IMR-90 (cell line): ENCODE results near the gene MMP10. TPM values are rescaled to one million over a fixed set of nuclear protein-coding genes. Genes with fewer than 3 reads are reported as not detected.

ENCODE experiments used
- ATAC-seq: fragments of 200-7000 bp; cut with Tn5 transposase; 2 replicates; pipeline ENCODE4 v1.9.1; 2020; ENCODE audit warnings: low read depth, mild to moderate bottlenecking, moderate library complexity
- BruUV-seq: library from RNA; stranded (reverse); fragments of 400-500 nt; replicated peaks from 2 replicates; lab custom pipeline; 2021; lab: Mats Ljungman, UMichigan
- CTCF ChIA-PET: fragments of 300-600 bp; formaldehyde crosslinking; extraction: SDS; loops from one replicate; lab custom pipeline; 2021; ENCODE audit warnings: antibody characterized with exemption; lab: Yijun Ruan, JAX
- POLR2A ChIA-PET: fragments of 300-600 bp; sonication (Branson Sonifier 250); formaldehyde crosslinking; loops from one replicate; lab custom pipeline; 2022; ENCODE audit warnings: antibody characterized with exemption; ENCODE audit not compliant: unreplicated experiment; lab: Charles Lee
- DNase-seq: peaks from one replicate; pipeline ENCODE4 v3.0.0; 2013
- H2AFZ ChIP-seq: replicated peaks from 2 replicates; pipeline ENCODE3; 2013; ENCODE audit warnings: low read length, mild to moderate bottlenecking; ENCODE audit not compliant: poor library complexity
- H2AK5ac ChIP-seq: 2 replicates; pipeline ENCODE4 v1.6.1; 2013; ENCODE audit warnings: low read depth, low read length, inconsistent platforms
- H2AK9ac ChIP-seq: replicated peaks from 2 replicates; pipeline ENCODE3; 2013; ENCODE audit warnings: mild to moderate bottlenecking, low read depth, low read length, moderate library complexity; ENCODE audit not compliant: poor library complexity
- H2BK120ac ChIP-seq: 2 replicates; pipeline ENCODE4 v1.6.1; 2013; ENCODE audit warnings: low read depth, low read length, inconsistent platforms
- H2BK15ac ChIP-seq: 3 replicates; pipeline ENCODE4 v1.6.1; 2013; ENCODE audit warnings: low read depth, low read length, inconsistent platforms
- H2BK20ac ChIP-seq: 2 replicates; pipeline ENCODE4 v1.6.1; 2013; ENCODE audit warnings: low read depth, mild to moderate bottlenecking, inconsistent platforms, low read length, moderate library complexity
- H2BK5ac ChIP-seq: 2 replicates; pipeline ENCODE4 v1.6.1; 2013; ENCODE audit warnings: mild to moderate bottlenecking, low read depth, low read length, inconsistent platforms; ENCODE audit not compliant: poor library complexity, severe bottlenecking
- H3K14ac ChIP-seq: replicated peaks from 2 replicates; pipeline ENCODE4 v1.6.1; 2013; ENCODE audit warnings: low read depth, low read length, inconsistent platforms
- H3K18ac ChIP-seq: 2 replicates; pipeline ENCODE4 v1.6.1; 2013; ENCODE audit warnings: low read depth, low read length, control low read depth
- H3K23ac ChIP-seq: 2 replicates; pipeline ENCODE4 v1.6.1; 2013; ENCODE audit warnings: low read depth, low read length, inconsistent platforms
- H3K27ac ChIP-seq: 2 replicates; pipeline ENCODE4 v1.5.1; 2013; ENCODE audit warnings: mild to moderate bottlenecking, control low read depth, low read length; ENCODE audit not compliant: insufficient read depth
- H3K27me3 ChIP-seq: 2 replicates; pipeline ENCODE4 v1.6.1; 2013; ENCODE audit warnings: low read length; ENCODE audit not compliant: control insufficient read depth, insufficient read depth
- H3K36me3 ChIP-seq: 2 replicates; pipeline ENCODE4 v1.6.1; 2013; ENCODE audit warnings: low read length, mixed read lengths; ENCODE audit not compliant: control insufficient read depth, insufficient read depth
- H3K4ac ChIP-seq: 2 replicates; pipeline ENCODE4 v1.6.1; 2013; ENCODE audit warnings: low read depth, low read length, inconsistent platforms
- H3K4me1 ChIP-seq: 2 replicates; pipeline ENCODE4 v1.6.1; 2013; ENCODE audit warnings: low read length, mixed read lengths; ENCODE audit not compliant: control insufficient read depth, insufficient read depth
- H3K4me2 ChIP-seq: 2 replicates; pipeline ENCODE4 v1.6.1; 2013; ENCODE audit warnings: low read depth, mild to moderate bottlenecking, control low read depth, low read length, moderate library complexity
- H3K4me3 ChIP-seq: 2 replicates; pipeline ENCODE4 v1.5.1; 2013; ENCODE audit warnings: low read depth, mild to moderate bottlenecking, control low read depth, low read length, moderate library complexity; ENCODE audit not compliant: insufficient read depth
- H3K56ac ChIP-seq: 2 replicates; pipeline ENCODE4 v1.6.1; 2013; ENCODE audit warnings: low read length, inconsistent platforms; ENCODE audit not compliant: insufficient read depth; ENCODE audit errors: extremely low read depth
- H3K79me1 ChIP-seq, 2 experiments: 2 replicates each; pipeline ENCODE4 v1.6.1; 2013; ENCODE audit warnings: low read length in 2 of 2, inconsistent platforms in 1 of 2, low read depth in 1 of 2
- H3K9ac ChIP-seq: 2 replicates; pipeline ENCODE4 v1.6.1; 2013; ENCODE audit warnings: low read depth, low read length, control low read depth
- H3K9me1 ChIP-seq: 2 replicates; pipeline ENCODE4 v1.6.1; 2013; ENCODE audit warnings: low read length, inconsistent platforms; ENCODE audit not compliant: insufficient read depth
- H3K9me3 ChIP-seq: 2 replicates; pipeline ENCODE4 v1.6.1; 2013; ENCODE audit warnings: low read length; ENCODE audit not compliant: control insufficient read depth, insufficient read depth
- H4K20me1 ChIP-seq: 2 replicates; pipeline ENCODE4 v1.6.1; 2013; ENCODE audit warnings: low read length, inconsistent platforms; ENCODE audit not compliant: insufficient read depth
- H4K5ac ChIP-seq: 2 replicates; pipeline ENCODE4 v1.6.1; 2013; ENCODE audit warnings: mild to moderate bottlenecking, low read depth, low read length, control low read depth
- H4K8ac ChIP-seq, 2 experiments: 2 replicates each; pipeline ENCODE4 v1.6.1; 2013; ENCODE audit warnings: low read depth in 2 of 2, low read length in 2 of 2, control low read depth in 1 of 2, inconsistent platforms in 1 of 2
- H4K91ac ChIP-seq: 2 replicates; pipeline ENCODE4 v1.6.1; 2013; ENCODE audit warnings: low read depth, low read length, inconsistent platforms; ENCODE audit not compliant: insufficient read depth
- CEBPB ChIP-seq: IDR thresholded peaks from 2 replicates; pipeline ENCODE4 v1.6.1; 2012; ENCODE audit warnings: low read depth, low read length, improper control_type of control experiment
- CHD1 ChIP-seq: IDR thresholded peaks from 2 replicates; pipeline ENCODE4 v1.6.1; 2012; ENCODE audit warnings: low read depth, low read length, improper control_type of control experiment
- ELK1 ChIP-seq: fragments of 150-350 bp; IDR thresholded peaks from 2 replicates; pipeline ENCODE4 v1.6.1; 2016; ENCODE audit warnings: low read depth, mild to moderate bottlenecking, low read length, moderate library complexity, borderline replicate concordance
- FOS ChIP-seq: fragments of 150-350 bp; IDR thresholded peaks from 2 replicates; pipeline ENCODE4 v1.6.1; 2016; ENCODE audit warnings: low read depth, low read length
- MAFK ChIP-seq: IDR thresholded peaks from 2 replicates; pipeline ENCODE4 v1.6.1; 2012; ENCODE audit warnings: low read depth, low read length, improper control_type of control experiment
- MAZ ChIP-seq: IDR thresholded peaks from 2 replicates; pipeline ENCODE4 v1.6.1; 2012; ENCODE audit warnings: low read depth, mild to moderate bottlenecking, low read length, improper control_type of control experiment, moderate library complexity, borderline replicate concordance
- SMC3 ChIP-seq: fragments of 150-350 bp; IDR thresholded peaks from 2 replicates; pipeline ENCODE4 v1.6.1; 2016; ENCODE audit warnings: low read depth, mild to moderate bottlenecking, antibody characterized with exemption, low read length, moderate library complexity
- WGBS, 2 experiments: methylation state at CpG; one replicate each; pipeline versions ENCODE4 v1.1.5 to v1.1.7; 2013; ENCODE audit warnings: missing lambda C conversion rate in 2 of 2; ENCODE audit not compliant: insufficient read length in 1 of 2; ENCODE audit errors: extremely low coverage in 2 of 2; 5-methylcytosine and 5-hydroxymethylcytosine counted together
- dilution Hi-C: fragments of 300-500 bp; cut with HindIII; formaldehyde crosslinking; loops from one replicate; pipeline ENCODE4 v1.14.3; 2018; ENCODE audit warnings: low sequenced_read_pairs; ENCODE audit not compliant: unreplicated experiment
- in situ Hi-C: fragments of 300-500 bp; cut with MboI; formaldehyde crosslinking; loops from 3 replicates; pipeline ENCODE4 v1.14.3; 2019; ENCODE audit warnings: low sequenced_read_pairs, inconsistent platforms, mixed read lengths
- intact Hi-C: fragments of 100-400 bp; cut with micrococcal nuclease; formaldehyde crosslinking; loops from 2 replicates; pipeline ENCODE4 v1.10.0; 2022
- polyA plus RNA-seq, 3 experiments: library from polyadenylated mRNA; depleted of rRNA; stranded (reverse); fragments of >200 nt; gene quantifications; 2 replicates each; pipeline ENCODE4 v1.2.3, GENCODE V29; 2012; ENCODE audit warnings: low replicate concordance in 1 of 3
- total RNA-seq: library from RNA; depleted of rRNA; stranded (reverse); fragments of >200 nt; gene quantifications from 2 replicates; pipeline ENCODE4 v1.2.3, GENCODE V29; 2012
- TF ChIP-seq, protein P1 (sequence below): conservative IDR thresholded peaks from 2 replicates; pipeline ENCODE4 v1.5.1; 2012; ENCODE audit warnings: mild to moderate bottlenecking, low read depth, low read length, improper control_type of control experiment

Gene MMP10
- total and polyA plus RNA-seq, 2 of the 4 experiments (the other 2 are of a cell fraction) = not detected

DNA sequence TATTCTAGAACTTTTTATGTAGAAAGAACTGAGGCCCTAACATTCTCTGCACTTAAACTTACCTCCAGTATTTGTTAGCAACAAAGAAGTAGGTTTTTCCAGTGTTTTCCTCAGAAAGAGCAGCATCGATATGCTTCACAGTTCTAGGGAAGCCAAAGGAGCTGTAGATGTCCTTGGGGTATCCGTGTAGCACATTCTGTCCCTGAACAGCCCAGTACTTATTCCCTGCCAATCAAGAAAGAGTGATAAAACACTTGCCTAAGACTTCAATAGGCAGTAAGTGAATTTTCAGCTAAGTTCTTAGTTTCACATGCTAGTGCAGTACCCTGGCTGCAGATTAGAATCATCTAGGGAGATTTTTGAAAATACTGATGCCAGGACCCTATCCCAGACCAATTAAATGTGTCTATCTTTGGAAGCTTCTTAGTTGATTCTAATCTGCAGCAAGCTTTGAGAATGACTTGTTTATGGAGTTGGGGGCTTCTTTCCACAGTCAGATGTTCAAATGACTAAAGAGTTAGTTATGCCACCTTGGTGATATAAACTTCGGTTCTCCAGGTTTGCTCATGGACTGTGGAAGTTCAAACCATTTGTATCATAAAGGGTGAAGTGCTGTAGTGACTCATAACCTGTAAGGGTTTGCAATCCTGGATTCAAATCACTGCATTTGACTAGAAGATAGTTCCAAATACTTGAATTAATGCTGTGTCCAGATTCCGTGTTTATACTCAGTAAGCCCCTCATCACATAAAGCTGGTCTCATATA, 11.0 kb upstream of the MMP10 start:
- H2BK5ac ChIP-seq = no peak overlapping the region
- no peak overlapping the region for H2BK15ac ChIP-seq
- no peaks in the 10 kb centered on the region for H3K9me1 ChIP-seq
- no peak overlapping the region for H3K27ac ChIP-seq
- no peak overlapping the region for H3K4me2 ChIP-seq
- intact Hi-C loops (no loop called here), dilution Hi-C loops (no loop called here), in situ Hi-C loops (no loop called here)
- H3K18ac ChIP-seq = no peak overlapping the region
- H2AK5ac ChIP-seq = no peak overlapping the region
- no peak overlapping the region for H4K5ac ChIP-seq
- no peak overlapping the region for H3K14ac ChIP-seq
- H3K9ac ChIP-seq = no peak overlapping the region
- no peaks in the 10 kb centered on the region for H3K4me1 ChIP-seq
- ATAC-seq (no peak), DNase-seq (peak; percentile 57)
- no CpG with 5 or more reads among the region's 4 CpGs for WGBS, 2 experiments
- no peak overlapping the region for H2BK120ac ChIP-seq
- no peaks in the 10 kb centered on the region for H4K20me1 ChIP-seq
- POLR2A ChIA-PET = no interaction called here
- H3K36me3 ChIP-seq = no peaks in the 10 kb centered on the region
- no peaks in the 10 kb centered on the region for H3K9me3 ChIP-seq
- no peak overlapping the region for H2AK9ac ChIP-seq
- H3K56ac ChIP-seq = no peak overlapping the region
- no peak overlapping the region for H2AFZ ChIP-seq
- H3K4me3 ChIP-seq = no peak overlapping the region
- no peak overlapping the region for H4K91ac ChIP-seq
- BruUV-seq = no TSS peak
- H2BK20ac ChIP-seq = no peak overlapping the region
- no peak overlapping the region for H3K23ac ChIP-seq
- TF ChIP-seq MAFK = no peak
- no peak for TF ChIP-seq FOS
- TF ChIP-seq ELK1 = no peak
- no peak for TF ChIP-seq SMC3
- TF ChIP-seq MAZ = no peak
- TF ChIP-seq CEBPB = no peak
- no peak for TF ChIP-seq CHD1
- TF ChIP-seq, protein P1, sequence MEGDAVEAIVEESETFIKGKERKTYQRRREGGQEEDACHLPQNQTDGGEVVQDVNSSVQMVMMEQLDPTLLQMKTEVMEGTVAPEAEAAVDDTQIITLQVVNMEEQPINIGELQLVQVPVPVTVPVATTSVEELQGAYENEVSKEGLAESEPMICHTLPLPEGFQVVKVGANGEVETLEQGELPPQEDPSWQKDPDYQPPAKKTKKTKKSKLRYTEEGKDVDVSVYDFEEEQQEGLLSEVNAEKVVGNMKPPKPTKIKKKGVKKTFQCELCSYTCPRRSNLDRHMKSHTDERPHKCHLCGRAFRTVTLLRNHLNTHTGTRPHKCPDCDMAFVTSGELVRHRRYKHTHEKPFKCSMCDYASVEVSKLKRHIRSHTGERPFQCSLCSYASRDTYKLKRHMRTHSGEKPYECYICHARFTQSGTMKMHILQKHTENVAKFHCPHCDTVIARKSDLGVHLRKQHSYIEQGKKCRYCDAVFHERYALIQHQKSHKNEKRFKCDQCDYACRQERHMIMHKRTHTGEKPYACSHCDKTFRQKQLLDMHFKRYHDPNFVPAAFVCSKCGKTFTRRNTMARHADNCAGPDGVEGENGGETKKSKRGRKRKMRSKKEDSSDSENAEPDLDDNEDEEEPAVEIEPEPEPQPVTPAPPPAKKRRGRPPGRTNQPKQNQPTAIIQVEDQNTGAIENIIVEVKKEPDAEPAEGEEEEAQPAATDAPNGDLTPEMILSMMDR = no peak
- CTCF ChIA-PET = no interaction called here
- H3K4ac ChIP-seq = no peak overlapping the region
- no peaks in the 10 kb centered on the region for H3K27me3 ChIP-seq
- H4K8ac ChIP-seq = no peak overlapping the region
- no peaks in the 10 kb centered on the region for H3K79me1 ChIP-seq
